ENCODE results near the gene PLEKHA1.

DNA sequence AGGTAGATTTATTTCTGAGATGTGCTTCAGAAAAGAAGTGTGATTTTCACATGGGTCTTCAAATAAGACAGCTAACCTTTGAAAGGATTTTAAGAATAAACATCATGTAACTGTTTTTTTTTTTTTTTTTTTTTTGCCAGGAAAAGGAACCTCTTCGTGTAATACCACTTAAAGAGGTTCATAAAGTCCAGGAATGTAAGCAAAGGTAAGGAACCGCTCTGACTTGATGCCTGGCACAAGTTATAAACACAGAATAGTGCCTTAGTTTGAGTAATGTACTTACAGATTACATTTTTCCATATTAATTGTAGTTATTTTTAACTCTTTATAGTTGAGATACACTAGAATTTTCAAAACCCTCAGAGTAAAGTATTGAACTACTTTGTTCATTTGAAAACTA is 49.6 kb downstream of the PLEKHA1 start:
- TF ChIP-seq EZH2 (IDR thresholded peaks at IDR 0.05) (no peak), POLR2AphosphoS5 (IDR thresholded peaks at IDR 0.05; ENCODE audit: borderline replicate concordance, low read depth, low read length) (no peak)

Measured in SK-N-MC (cell line).